Activated CD4-positive, alpha-beta T cell treated with anti-CD3 and anti-CD28 coated beads for 4 hours (primary cell): ENCODE results near the gene LSM3.
A peak's percentile ranks its signal among the peaks of the same experiment; 100 is the strongest.

ENCODE experiments used
- DNase-seq, 2 donors: peaks; one replicate each; pipeline ENCODE4 v3.0.0-alpha.2; 2020

LSM3 gene

DNA sequence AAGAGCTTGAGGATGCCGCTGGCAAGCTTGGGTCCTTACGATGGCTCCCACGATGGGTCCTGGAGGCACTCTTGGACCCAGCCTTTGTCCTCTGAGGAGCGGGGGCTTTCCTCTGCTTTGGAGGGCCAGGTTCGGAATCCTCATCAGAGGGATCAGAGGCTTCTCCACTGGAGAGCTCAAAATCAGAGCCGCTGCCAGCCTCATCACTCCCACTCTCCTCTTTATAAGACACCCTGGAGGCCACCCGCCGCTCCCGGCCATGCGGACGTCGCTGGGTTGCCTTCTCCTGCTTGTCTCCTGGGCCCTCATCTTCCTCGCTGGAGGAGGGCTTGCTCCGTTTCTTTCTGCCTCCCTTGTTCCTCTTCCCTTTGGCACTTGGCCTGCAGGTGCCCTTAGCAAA is 20.2 kb upstream of the LSM3 start:
- no peak for DNase-seq

DNA sequence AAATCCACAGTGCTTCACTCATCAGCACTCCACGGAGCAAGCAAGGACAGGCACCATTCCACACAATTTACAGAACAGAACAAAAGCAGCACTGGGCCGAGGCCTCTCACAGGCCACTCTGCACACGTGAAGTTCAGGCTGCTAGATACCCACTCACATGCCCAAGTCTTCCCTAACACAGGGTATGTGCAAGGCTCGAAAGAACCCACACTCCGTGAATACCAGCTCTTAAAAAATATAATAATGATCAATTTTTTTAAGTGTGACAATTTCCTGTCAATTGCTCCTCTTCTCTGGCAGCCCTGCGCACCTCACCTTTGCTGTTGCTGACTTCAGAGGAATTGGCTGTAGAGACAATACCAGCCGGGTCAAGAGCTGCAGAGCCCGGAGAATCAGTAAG is 19.2 kb upstream of the LSM3 start:
- no peak for DNase-seq

DNA sequence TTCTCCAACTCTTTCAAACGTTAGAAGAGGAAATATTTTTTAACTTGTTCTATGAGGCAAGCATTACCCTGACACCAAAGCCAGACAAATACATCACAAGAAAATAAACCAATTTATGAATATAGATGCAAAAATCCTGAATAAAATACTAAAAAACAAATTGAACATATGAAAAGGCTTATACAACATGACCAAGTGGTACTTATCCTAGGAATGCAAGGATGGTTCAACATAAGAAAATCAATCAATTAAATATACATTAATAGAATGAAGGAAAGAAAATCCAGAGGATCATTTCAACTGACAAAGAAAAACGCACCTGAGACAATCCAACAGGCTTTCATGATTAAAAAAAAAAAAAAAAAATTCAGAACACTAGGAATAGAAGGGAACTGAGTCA is 17.3 kb upstream of the LSM3 start:
- DNase-seq: no peak

DNA sequence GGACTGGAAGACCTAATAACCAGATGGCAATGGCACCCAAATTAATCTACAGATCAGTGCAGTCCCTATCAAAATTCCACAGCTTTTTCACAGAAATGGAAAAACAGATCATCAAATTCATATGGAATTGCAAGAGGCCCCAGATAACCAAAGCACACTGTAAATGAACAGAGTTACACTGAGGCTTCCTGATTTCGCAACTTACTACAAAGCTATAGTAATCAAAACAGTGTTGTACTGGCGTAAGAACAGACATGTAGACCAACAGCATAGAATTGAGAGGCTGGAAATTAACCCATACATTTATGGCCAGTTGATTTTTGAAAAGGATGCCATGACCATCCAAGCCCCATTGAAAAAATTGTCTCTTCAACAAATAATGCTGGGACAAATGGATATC is 16.4 kb upstream of the LSM3 start:
- DNase-seq: no peak

DNA sequence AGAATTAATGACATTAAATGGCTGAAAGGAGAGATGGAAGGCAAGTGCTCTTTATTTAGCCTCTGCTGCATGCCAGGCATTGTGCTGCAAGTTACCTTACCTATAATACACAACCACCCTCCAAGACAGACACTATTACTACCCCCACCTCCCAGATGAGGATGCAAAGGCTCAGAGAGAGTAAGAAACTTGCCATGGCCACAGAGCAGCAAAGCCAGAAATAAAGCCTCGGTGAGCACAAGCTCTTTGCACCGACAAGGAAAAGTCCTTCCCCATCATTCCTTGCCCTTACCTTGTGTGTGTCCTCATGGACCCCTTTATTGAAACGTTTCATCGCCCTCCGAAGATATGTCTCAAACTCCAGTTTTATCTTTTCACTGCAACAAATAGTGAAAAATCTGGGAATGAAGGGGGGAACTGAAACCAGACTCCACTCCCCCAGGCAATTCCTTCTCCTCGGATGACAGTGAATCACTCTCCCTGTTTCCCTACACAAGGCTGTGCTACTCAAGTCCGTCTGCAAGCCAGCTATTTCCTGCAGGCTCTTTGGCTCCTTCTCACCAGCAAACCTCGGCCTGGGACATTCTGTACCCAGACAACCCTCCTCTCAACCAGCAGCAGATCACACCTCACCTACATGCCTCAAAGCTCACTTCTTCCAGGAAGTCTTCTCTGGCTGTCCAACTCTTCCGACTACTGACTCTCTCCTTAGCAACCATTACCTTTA is 11.6 kb upstream of the LSM3 start:
- no peak for DNase-seq

DNA sequence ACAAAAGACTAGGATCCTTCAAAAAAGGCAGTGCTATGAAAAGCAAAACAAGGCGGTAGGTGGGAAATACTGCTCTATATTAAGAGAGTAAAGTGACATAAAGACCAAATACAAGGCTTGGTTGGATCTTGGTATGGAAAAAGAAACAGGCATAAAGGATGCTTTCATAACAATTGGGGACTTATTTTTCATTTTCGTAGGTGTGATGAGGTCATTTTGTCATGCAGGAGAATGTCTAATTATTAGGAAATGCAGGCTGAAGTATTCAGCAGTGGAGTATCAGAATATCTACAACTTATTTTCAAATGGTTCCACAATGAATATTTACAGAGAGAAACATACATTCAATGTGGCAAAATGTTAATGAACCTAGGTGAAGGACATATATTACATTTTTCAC is 9.2 kb upstream of the LSM3 start:
- no peak for DNase-seq

DNA sequence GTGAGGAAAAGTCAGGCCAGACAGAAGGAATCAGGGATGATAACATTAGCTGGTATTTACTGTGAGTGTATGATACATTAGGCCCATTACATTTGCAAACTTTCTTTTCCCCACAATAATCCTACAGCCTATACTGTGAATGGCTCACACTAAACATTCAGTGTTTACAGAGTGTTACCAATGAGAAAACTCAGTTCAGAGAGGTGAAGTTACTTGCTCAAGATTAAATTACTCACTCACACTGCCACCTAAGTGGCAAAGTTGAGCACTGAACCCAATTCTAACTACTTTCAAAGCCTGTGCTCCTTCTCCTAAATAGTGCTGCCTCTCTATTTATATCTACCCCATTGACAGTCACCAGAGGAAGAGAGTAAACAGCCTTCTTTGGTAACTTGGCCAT is 8.7 kb upstream of the LSM3 start:
- DNase-seq: no peak

DNA sequence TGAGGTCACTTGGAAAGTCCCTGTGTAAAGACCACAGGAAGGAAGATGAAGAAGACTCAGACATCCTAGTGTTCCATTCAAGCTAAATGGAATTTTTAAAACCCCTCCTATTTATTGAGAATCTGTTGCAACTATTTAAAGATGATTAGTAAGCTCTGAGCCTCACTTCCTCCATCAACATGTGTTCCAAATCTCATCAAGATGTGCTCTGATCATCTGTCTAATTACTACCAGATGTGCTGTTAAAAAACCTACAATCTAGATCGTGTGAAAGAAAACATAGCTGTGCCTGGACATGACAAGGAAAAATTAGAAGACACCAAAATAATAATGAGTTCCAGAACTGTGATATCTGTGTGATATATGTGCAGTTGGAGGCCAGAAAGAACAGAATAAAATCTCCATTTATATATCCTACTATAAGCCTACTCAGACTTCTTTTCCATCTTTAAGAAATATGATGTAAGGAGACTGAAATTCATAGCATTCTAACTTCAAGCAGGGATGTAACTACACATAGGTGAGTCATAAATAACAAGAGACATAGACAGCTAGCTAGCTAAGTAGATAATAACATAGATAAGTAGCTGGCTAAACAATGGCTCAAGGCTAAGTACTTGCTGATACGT is 8.0 kb upstream of the LSM3 start:
- DNase-seq: no peak

DNA sequence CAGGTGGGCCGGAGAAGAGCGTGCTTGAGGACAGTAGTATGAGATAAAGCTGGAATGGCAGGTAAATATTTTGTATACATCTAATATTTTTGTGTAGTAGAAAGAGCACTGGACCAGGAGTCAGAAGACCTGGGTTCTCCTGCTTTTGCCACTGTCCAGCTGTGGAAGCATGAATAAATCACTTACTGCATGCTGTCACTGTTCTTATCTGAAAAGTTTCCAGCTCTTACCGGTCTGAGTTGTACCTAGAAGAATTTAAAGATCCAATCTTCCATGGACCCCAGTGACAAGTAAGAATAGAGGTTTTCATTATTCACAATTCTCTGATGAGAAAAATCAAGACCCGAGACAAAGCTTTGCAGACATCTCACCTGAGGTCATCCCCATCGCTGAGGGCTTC is 6.1 kb upstream of the LSM3 start:
- no peak for DNase-seq

DNA sequence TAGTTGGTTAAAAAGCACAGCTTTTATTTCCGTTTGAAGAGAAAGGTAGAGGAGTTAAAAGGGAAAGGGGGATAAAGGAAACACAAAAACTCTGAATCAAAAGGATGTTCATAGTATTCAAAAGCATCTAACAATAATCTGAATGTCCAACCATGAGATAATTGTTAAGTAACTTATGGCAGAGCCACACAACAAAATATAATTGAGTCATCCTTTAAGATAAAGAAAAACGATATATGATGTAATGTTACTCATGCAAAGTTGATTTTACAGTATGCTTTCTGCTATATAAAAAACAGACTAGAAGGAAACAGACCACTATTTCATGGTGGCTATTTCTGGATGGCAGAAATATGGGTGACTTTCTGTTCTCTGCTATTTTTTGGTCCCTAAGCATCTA is 4.1 kb upstream of the LSM3 start:
- DNase-seq: no peak

DNA sequence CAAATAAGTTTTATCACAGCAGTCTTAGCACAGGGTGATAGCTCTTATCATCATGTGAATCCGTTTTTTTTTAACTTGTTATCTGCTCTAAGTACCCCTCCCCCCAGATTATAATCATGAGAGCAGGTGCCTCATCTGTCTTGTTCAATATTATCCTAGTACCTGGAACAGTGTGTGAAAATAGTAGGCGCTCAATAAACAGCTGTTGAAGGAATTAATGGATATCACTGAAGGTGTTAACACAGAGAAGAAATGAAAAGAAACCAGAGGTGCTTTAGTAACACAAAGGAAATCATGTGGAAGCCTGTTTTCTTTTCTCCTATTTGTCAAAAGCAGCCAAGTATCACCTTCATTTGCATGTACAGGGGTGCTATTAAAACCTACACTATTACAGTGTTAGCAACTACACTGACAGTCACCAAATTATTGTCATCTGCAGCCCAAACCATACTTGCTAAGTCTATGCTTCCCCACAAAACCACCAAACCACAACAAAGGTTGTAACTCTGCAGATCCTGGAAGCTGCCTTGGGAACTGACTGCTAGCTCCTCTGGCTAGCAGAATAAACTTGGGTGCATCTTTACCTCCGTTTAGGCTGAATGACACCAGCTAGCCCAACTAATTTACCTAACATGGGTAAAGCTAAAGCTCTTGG is 3.1 kb upstream of the LSM3 start:
- peak; percentile 43 to 45 for DNase-seq

DNA sequence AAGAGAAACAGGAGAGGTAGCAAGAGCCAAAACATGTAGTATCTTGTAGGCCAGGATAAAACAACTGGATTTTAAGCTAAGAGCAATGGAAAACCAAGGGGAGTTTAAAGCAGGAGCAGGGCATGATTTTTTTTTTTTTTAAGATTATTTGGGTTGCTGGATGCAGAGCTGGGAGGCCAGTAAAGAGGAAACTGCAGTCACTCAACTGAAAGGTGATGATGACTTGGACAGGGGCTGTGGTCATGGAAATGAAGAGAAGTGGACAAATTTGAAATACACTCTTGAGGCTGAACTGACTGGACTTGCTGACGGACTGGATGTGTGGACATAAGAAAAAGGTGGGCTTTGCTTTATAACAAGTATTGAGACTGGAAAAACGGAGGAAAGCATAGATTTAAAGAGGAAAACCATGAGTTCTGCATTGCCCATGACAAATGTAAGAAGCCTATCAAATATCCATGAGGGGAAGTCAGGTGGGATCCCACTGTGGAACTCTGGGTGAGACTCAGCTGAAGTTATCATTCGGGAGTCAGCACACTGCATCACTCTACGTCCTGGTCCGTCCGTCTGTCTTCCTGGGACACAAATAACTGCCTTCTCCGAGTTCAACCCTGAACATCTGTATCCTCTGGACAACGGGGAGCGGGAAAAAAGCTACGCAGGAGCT is 904 bp upstream of the LSM3 start:
- DNase-seq: no peak

DNA sequence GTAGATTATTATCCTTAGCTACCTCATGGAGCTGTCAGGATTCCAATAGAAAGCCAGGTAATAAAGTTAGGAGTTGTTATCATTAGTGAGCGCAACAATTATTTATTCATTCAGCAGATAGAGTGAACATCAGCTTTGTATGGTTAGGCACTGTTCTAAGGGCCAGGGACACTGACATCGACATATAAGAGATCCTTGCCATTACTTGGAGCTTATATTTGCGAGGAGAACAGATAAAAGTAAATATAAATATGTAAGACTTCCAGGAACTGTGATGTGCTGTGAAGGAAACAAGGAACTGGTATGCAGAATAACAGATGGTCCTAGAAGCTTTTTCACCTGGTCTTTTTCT is 473 bp downstream of the LSM3 start:
- DNase-seq: no peak

DNA sequence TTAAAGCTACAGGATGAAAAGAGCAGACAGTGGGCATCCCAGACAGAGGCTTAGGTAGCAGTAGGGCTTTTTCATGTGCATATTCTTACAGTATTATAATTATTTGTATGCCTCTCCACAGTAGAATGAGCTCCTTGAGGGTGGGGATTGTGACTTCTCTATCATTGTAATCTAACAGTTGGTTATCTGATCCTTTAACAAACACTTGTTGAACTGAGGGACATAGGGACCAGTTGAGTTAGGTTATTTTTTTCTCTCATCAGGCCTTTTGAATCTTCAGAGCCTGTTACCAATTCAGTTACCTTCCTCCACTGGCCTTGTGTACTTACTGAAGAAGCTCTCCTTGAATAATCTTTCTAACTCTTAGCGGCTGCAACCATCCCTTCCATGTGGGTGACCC is 1.2 kb downstream of the LSM3 start:
- no peak for DNase-seq

DNA sequence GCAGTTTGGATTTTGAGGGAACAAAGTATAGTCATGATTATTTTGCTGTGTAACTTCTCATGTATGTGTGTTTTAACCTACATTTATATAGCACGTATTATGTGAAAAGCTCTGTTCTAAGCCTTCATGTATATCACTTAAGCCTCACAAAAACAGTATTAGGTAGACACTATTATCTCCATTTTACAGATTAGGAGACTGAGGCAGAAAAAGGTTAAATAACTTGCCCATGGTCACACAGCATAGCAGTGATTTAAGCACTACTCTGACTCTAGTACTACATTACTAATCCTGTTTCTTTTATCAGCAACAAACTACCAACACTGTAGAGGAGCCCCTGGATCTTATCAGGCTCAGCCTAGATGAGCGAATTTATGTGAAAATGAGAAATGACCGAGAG is 2.6 kb downstream of the LSM3 start:
- no peak for DNase-seq

DNA sequence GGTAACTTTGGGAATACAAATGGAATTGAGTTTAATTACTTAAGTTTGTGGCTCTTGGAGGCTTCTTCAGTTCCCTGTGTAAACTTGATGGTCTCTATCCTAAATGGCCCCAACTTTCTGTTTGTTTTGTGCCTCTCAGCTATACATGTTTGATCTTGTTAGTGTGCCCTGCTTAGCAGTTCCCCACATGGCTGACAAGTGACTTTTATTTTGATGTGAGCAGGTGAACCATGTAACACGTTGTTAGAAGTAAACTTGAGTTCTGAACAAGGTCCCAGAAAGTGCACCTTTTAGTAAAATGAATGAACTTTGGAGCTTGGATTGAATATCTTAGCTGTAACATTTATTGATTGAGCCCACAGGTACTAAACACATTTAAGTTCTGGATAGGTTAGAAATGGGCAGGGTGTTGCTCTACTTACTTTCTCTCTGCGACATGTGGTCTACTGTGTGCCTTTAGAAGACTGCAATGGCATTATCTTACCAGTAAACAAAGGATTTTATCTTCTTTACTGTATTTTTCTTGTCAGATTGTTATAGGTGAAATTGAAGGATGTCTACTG is 4.5 kb downstream of the LSM3 start:
- DNase-seq: no peak

DNA sequence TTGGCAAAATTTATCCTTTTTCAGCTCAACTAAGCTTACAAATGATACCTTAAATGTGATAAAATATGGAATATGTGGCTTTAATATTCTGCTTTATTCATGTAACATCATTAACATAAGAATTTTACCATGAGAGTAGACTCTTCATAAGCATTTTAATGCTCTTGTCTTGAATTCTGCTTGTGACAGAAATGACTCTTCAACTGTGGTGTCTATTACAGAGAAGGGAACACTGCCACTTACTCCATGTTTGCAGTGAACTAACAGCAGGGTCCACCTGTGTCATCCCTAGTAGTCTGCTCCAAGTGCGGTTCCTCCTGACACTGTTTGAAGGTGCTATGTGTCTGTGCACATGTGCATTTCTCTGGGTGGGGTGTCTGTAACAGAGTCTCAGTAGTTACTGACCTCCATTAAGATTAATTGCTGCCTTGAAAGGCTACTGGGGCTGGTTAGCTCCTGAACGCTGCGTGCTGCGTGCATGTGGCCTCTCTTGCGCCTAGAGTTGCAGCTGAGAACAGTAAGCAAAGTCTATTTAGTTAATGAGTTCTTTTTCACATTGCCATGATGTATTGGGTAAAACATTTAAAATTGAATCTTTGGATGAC is 8.3 kb downstream of the LSM3 start:
- no peak for DNase-seq

DNA sequence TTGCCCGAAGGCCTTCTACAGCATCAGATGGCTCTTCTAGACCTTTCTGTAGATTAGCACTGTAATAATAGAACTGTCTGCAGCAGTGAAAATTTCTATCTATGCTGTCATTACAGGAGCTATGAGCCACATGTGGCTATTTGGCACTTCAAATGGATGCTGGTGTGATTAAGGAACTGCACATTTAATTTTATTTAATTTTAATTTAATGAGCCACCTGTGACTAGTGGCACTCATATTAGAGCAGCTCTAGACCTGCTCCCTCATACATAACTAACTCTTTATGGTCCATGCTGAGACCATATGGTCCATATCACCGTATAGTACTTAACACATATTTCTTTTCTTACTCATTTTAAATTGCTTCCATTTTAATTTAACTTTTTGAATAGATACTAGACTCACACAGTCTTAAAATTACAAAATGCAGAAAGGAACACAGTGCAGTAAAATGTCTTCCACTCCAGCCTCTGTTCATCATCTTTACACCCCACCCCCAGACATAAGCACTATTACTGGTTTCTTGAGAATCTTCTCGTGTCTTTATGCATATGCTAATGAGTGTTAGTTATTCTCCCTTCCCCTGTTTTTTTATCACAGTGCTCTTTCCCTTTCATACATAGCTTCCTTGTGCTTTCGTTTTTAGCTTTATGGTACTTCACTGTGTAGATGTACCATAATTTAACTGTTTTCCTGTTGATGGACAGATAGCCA is 9.6 kb downstream of the LSM3 start:
- DNase-seq: no peak

DNA sequence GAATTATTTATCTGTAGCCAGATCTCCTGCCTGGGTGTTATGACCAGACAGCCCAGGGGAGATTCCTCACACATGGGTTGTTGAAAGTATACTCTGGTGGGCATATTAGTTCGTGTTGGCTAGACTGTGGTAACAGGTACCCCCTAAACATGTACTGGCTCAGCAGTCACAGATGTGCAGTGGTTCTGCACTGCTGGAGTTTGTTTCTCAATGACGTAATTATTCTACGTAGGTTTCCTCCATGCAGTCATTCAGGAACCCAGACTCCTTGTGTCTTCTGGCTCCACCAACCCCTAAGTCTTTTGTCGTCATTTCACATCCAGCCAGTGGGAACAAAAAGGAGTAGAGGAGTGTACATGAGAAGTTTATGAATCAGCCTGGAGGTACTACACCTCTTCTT is 16.2 kb downstream of the LSM3 start:
- DNase-seq: no peak

DNA sequence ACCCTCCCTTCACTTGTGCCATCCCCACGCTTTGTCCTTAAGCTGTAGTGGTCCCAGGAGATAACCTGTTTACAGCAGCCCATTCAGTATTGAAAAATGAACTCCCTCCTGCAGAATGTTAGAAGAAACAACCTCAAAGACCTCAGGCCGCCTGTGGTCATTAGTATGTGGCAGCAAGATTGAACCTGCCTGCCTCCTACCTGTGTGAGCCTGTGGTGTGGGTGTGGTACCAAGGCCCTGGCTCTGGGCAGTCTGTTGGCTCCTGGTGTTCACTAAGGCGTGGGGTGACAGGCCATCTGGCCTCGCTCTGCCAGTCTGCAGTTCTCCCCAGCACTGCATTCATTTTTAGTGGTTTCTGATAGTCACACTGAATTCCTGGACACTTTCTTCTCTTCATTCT is 21.0 kb downstream of the LSM3 start:
- DNase-seq: no peak

DNA sequence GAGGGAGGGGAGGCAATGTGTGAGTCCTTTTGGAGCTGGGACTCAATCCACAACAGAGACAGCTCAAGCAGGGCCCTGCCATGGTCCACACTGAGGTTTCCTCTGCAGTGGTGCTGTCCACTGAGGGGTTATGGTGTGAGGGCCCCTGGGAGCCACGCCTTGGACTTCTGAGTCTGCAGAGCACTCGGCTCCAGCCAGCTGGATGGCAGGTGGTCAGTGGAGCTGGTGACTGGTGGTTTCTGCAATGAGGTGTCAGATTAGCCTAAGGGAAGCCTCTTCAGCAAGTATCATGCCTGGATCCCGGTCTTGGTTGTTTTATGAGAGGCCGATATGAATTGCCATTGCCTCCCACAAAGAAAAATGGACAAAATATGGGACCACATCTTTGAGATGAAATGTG is 21.7 kb downstream of the LSM3 start:
- no peak for DNase-seq

DNA sequence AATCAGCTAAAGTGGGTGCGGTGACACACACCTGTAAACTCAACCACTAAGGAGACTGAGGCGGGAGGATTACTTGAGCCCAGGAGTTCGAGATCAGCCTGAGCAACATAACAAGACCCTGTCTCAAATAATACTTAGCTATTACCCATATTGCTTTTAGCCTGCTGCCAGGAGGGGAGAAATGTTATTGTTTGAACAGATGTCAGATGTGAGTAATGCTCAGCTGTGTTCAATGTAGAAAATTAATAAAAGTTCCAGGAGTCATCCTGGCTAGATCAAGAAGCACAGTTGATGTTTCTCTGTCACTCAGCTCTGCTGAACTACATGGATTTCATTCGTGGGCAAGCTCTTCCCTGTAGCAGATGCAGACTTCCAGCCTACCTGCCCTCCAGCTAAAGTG is 22.2 kb downstream of the LSM3 start:
- no peak for DNase-seq
